Measurements from ENCODE around the gene RAI1.

DNA sequence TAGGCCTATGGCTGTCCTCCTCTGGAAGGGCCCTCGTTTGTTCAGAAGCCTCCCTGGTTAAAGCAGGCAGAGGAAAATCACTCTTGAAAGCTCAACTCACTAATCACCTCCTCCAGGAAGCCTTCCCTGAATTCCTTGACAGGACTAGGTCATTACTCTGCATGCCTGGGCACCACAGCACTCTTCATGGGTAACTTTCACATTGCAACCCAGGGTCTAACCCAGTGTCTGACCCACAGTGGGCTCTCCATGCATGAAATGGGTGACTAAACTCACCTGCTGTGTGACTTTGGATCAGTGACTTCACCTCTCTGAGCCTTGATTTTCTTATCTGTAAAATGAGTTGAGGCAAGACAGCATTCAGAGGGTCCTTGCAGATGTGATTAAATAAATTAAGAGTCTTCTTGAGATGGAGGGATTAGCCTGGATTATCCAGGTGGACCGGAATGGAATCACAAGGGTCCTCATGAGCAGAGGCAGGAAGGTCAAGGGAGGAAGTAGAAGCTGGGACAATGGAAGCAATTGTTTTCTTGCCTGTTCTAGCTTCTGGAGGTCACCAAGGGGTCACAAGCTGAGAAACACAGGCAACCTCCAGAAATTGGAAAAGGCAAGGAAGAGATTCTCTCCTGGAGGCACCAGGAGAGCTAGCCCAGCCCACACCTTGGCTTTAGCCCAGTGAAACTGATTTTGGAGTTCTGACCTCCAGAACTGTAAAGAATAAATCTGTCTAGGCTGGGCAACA, 3.8 kb upstream of the RAI1 start:
- TF ChIP-seq, protein P1, sequence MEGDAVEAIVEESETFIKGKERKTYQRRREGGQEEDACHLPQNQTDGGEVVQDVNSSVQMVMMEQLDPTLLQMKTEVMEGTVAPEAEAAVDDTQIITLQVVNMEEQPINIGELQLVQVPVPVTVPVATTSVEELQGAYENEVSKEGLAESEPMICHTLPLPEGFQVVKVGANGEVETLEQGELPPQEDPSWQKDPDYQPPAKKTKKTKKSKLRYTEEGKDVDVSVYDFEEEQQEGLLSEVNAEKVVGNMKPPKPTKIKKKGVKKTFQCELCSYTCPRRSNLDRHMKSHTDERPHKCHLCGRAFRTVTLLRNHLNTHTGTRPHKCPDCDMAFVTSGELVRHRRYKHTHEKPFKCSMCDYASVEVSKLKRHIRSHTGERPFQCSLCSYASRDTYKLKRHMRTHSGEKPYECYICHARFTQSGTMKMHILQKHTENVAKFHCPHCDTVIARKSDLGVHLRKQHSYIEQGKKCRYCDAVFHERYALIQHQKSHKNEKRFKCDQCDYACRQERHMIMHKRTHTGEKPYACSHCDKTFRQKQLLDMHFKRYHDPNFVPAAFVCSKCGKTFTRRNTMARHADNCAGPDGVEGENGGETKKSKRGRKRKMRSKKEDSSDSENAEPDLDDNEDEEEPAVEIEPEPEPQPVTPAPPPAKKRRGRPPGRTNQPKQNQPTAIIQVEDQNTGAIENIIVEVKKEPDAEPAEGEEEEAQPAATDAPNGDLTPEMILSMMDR (IDR thresholded peaks at IDR 0.05), result no peak
- TF ChIP-seq POLR2A (IDR thresholded peaks at IDR 0.05), result no peak

Measured in esophagus squamous epithelium (tissue), 4 donors.